ENCODE results near the gene PLCL2. TPM values are rescaled to one million over a fixed set of nuclear protein-coding genes. Genes with fewer than 3 reads are reported as not detected.
A peak's percentile ranks its signal among the peaks of the same experiment; 100 is the strongest.

Gene PLCL2
- total RNA-seq, 1 donor from 2014 or later, result 14.9 TPM

DNA sequence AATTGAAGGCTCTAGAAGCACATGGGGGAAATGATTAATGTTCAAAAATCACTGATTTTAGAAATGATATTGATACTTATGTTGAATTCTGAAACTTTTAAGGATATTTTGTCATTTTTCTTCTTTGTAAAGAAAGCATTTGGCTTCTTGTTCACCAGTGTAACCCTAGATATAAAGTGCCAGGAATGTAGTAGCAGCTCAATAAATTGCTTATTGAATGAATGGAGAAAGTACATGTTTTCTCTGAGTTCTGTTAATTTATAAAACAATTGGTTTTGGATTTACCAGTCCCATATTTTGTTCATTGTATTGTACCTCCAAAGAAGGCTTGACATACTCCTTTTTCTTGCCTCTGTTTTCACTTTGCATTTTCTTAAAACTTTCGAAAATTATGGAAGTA, 2.4 kb downstream of the PLCL2 start:
- peaks cover 11% of the 10 kb centered on the region for H3K36me3 Mint-ChIP-seq (ENCODE audit: low read depth)
- peaks cover 68% of the 10 kb centered on the region for H3K4me1 Mint-ChIP-seq (ENCODE audit: low read depth)
- H3K27me3 Mint-ChIP-seq (ENCODE audit: insufficient read depth), result peaks cover 4% of the 10 kb centered on the region

DNA sequence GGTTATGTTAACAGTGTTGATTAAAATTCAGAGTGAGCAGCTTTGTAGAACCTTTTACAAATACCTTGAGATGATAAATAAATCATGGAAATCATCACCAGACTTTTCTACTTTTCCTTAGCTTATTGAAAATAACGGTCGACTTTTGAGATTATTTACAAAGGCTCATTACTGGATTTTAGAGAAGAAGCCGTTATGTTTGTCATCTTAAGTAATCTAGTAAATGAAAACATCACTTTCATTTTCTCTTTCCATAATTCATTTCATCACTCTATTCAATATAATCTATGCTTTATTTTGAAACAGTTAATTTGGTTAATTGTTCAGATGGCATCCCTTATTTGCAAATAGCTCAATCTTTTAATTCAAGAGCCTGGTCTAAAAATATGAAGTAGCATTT, 3.6 kb downstream of the PLCL2 start:
- H3K27me3 Mint-ChIP-seq (ENCODE audit: insufficient read depth), result peaks cover 3% of the 10 kb centered on the region
- peaks cover 70% of the 10 kb centered on the region for H3K4me1 Mint-ChIP-seq (ENCODE audit: low read depth)
- H3K4me3 Mint-ChIP-seq, result peak overlapping the region; percentile 95
- peak overlapping the region; percentile 93 for H3K27ac Mint-ChIP-seq
- DNase-seq (ENCODE audit: low spot score), result no peak
- peaks cover 12% of the 10 kb centered on the region for H3K36me3 Mint-ChIP-seq (ENCODE audit: low read depth)
- intact Hi-C loops (cut with micrococcal nuclease), result loop anchor here (1.0 to 10.0 kb wide), 4 partner anchors 11 to 624 kb away; partner anchors contain the start of genes DPH3 and OXNAD1
- no peaks in the 10 kb centered on the region for H3K9me3 Mint-ChIP-seq

More for the DNA sequence above, 2.4 kb downstream of the PLCL2 start:
- H3K9me3 Mint-ChIP-seq, result no peaks in the 10 kb centered on the region
- peak overlapping the region; percentile 93 for H3K27ac Mint-ChIP-seq
- no peak for DNase-seq (ENCODE audit: low spot score)
- intact Hi-C loops (cut with micrococcal nuclease), result loop anchor here (5.0 to 10.0 kb wide), 2 partner anchors 600 to 622 kb away; partner anchors contain the start of genes DPH3 and OXNAD1
- H3K4me3 Mint-ChIP-seq, result peak overlapping the region; percentile 95

DNA sequence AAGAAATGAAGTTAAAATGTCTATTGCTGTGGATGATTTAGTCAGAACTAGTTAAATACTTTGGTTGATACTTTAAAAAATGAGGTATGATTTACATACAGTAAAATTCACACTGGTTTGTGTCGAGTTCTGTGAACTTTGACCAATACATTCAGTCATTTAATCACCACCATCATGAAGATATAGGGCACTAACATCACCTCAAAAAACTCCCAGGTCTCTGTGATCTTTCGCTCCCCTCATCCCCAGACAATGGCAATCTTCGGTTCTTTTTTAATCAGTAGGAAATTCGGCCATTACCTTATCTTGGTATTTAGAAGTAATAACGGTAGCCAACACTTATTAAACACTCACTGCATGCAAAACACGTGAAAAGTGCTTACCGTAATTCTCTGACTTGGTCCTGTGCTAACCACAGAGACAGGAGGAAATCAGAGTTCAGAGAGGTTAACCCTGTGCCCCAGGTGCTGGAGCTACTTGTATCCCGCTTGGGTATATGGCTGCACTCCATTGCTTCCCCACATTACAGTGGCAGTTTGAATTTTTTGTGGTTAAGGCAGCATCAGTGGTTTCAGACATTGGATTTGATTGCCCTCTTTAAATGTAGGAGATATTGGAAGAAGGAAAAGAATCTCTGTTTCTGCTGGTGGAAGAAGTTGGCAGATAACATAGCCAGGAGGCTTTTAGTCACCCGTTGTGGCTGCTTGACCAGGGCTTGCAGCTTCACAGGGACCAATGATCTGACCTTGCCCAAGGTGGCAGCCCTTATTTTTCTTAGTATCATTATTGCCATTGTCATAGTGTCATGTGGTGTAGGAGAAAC, 4.2 kb downstream of the PLCL2 start:
- H3K27me3 Mint-ChIP-seq (ENCODE audit: insufficient read depth), result peaks cover 3% of the 10 kb centered on the region
- intact Hi-C loops (cut with micrococcal nuclease), result loop anchor here (1.0 to 10.0 kb wide), 5 partner anchors 10 to 624 kb away; partner anchors contain the start of genes DPH3 and OXNAD1
- peak overlapping the region; percentile 93 for H3K27ac Mint-ChIP-seq
- no peaks in the 10 kb centered on the region for H3K9me3 Mint-ChIP-seq
- peaks cover 12% of the 10 kb centered on the region for H3K36me3 Mint-ChIP-seq (ENCODE audit: low read depth)
- peak overlapping the region; percentile 95 for H3K4me3 Mint-ChIP-seq
- DNase-seq (ENCODE audit: low spot score), result peak; percentile 32
- peaks cover 70% of the 10 kb centered on the region for H3K4me1 Mint-ChIP-seq (ENCODE audit: low read depth)

DNA sequence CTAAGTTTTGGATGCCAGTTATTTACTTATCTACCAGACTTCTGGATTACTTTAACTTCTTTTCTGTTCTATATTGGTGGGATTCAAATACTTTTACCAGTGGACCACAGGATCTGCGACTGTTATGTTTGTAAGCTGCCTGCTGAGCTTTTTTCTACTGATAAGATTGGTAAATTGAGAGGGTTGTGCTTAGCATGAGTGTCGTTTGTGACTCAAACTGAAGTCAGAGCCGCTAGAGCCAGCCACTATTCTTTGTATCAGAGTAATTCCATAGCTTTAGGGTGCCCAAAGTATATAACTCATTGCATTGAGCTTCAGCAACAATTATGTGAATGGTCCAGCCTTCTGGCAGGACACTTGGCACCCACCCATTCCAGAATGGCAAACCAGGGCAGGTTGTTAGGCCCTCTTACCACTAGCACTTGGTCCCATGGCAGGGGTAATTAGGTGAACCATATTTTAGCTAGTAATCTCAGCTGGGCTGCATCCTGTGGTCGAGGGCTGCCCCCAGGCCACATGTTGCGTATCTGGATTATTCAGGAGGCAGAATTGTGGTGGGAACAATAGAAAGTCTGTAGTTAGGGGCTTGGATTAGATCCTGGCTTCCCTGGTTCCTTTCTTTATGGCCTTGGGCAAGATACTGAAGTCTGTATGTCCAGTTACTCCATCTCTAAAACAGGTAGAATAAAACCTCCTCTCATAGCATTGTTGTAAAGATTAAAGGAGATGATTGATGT, 6.0 kb downstream of the PLCL2 start:
- no peaks in the 10 kb centered on the region for H3K9me3 Mint-ChIP-seq
- H3K27me3 Mint-ChIP-seq (ENCODE audit: insufficient read depth), result peaks cover 3% of the 10 kb centered on the region
- H3K4me3 Mint-ChIP-seq, result no peak overlapping the region
- peaks cover 72% of the 10 kb centered on the region for H3K4me1 Mint-ChIP-seq (ENCODE audit: low read depth)
- peaks cover 9% of the 10 kb centered on the region for H3K36me3 Mint-ChIP-seq (ENCODE audit: low read depth)
- H3K27ac Mint-ChIP-seq, result peak overlapping the region; percentile 6
- DNase-seq (ENCODE audit: low spot score), result no peak
- intact Hi-C loops (cut with micrococcal nuclease), result no loop called here

DNA sequence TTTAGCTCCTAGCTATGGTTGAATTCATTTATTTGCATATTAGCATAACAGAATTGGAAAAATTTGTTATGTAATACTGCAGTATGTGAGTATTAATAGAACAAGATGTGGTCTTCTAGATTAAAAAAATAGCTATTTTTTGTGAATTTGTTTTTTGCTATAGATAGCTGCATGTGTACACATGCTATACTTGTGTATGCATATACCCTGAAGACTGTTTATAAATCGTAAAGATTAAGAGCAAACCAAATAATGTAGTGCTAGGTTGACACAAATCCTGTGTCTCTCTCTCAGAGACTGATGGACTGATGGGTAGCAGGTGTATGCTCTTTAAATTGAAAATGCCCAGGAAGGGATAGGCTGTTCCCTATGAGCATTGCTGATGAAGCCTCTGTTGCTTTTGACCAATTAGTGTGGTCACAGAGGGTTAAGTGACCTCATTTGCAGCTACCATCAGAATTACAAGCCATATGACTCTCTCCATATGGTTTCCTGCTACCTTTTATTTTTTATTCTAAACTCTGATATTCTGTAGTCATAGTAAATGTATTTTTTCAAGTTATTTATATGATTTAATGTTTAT, 9.0 kb downstream of the PLCL2 start:
- no peak for DNase-seq (ENCODE audit: low spot score)
- H3K4me1 Mint-ChIP-seq (ENCODE audit: low read depth), result peaks cover 71% of the 10 kb centered on the region
- peaks cover 9% of the 10 kb centered on the region for H3K36me3 Mint-ChIP-seq (ENCODE audit: low read depth)
- peaks cover 3% of the 10 kb centered on the region for H3K27me3 Mint-ChIP-seq (ENCODE audit: insufficient read depth)
- H3K4me3 Mint-ChIP-seq, result no peak overlapping the region
- H3K9me3 Mint-ChIP-seq, result no peaks in the 10 kb centered on the region
- H3K27ac Mint-ChIP-seq, result no peak overlapping the region
- intact Hi-C loops (cut with micrococcal nuclease), result no loop called here

DNA sequence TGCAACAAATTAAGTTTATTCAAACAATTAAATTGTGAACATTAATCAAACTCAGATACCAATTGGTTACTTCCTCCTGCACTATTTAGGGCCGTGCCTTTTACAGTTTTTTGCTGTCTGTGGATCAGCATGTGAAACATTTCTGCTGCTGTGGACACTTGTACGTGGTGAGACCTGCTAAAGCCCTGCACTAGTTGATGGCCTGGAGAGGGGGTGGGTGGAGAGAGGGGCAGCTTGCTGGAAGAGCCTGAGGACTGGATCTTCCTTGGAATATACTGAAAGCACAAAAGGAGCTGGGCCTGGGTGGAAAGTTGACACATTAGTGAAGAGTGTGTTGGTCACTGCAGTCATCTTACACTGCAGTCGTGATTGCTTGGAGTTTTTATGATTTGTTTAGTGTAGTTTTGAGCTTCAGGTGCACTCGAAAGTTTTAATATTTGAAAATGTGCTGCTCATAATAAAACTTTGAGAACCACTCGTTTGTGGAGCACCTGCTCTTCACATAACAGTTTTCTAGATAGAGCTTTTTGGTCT, 11.4 kb downstream of the PLCL2 start:
- no peak for DNase-seq (ENCODE audit: low spot score)
- Mint-ChIP-seq H3K4me1 (ENCODE audit: low read depth) (peaks cover 71% of the 10 kb centered on the region), H3K27me3 (ENCODE audit: insufficient read depth) (peaks cover 3% of the 10 kb centered on the region), H3K36me3 (ENCODE audit: low read depth) (peaks cover 9% of the 10 kb centered on the region), H3K9me3 (no peaks in the 10 kb centered on the region), H3K4me3 (no peak overlapping the region), H3K27ac (no peak overlapping the region)
- intact Hi-C loops (cut with micrococcal nuclease), result no loop called here

DNA sequence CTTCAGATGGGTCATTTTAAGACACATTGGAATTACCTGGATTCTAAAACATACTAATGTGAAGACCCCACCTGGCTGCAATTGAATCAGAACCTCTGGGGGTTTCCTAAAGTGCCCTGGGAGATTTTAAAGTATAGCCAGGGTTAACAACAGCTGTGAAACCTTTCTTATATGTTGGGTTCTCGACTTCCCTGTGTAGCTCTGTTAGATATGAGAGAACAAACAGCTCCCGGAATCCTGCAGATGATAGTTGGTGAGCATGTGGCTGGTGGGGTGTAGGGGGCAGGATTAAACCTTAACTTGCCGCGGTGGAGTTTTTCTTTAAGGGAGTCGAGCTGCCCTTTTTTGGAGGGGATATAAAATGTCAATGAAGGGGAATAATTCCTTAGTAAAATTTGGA, 12.1 kb downstream of the PLCL2 start:
- Mint-ChIP-seq H3K27ac (no peak overlapping the region), H3K4me3 (no peak overlapping the region), H3K4me1 (ENCODE audit: low read depth) (peaks cover 71% of the 10 kb centered on the region), H3K9me3 (no peaks in the 10 kb centered on the region), H3K36me3 (ENCODE audit: low read depth) (peaks cover 6% of the 10 kb centered on the region), H3K27me3 (ENCODE audit: insufficient read depth) (peaks cover under 1% of the 10 kb centered on the region)
- no peak for DNase-seq (ENCODE audit: low spot score)
- intact Hi-C loops (cut with micrococcal nuclease), result no loop called here

DNA sequence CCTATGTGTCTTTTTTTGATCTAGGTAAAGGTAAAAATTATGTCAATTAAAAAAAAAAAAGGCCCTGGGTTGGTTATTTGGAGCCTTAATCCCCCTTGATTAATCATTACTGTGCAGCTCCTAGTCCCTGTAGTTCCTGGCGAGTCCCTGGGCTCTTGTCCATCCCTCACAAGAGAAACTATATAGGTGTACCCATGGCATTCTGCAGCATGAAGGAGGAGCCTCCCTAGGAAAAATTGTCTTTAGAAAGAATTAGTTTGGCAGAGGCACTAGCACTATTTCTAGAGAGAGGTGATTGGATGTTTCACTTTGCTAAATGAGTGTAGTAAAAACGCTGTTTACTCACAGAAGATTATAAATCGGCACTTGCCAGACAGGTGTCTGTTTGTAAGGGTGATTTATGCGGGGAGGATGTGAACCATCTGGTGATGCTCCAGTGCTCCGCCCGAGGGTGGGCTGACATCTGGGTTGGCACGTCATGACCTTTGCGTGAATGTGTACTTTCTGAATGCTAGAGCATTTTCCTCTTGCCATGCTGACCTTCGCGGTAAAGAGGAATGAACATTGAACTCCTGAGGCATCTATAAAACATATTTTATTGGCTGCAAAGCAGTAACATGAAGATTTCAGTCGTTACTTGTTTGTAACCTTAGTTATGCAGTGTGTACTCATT, 12.6 kb downstream of the PLCL2 start:
- Mint-ChIP-seq H3K9me3 (no peaks in the 10 kb centered on the region), H3K36me3 (ENCODE audit: low read depth) (peaks cover 5% of the 10 kb centered on the region), H3K4me1 (ENCODE audit: low read depth) (peaks cover 71% of the 10 kb centered on the region), H3K27ac (peak overlapping the region; percentile 9), H3K4me3 (peak overlapping the region; percentile 11), H3K27me3 (ENCODE audit: insufficient read depth) (no peaks in the 10 kb centered on the region)
- intact Hi-C loops (cut with micrococcal nuclease), result no loop called here
- DNase-seq (ENCODE audit: low spot score), result no peak

DNA sequence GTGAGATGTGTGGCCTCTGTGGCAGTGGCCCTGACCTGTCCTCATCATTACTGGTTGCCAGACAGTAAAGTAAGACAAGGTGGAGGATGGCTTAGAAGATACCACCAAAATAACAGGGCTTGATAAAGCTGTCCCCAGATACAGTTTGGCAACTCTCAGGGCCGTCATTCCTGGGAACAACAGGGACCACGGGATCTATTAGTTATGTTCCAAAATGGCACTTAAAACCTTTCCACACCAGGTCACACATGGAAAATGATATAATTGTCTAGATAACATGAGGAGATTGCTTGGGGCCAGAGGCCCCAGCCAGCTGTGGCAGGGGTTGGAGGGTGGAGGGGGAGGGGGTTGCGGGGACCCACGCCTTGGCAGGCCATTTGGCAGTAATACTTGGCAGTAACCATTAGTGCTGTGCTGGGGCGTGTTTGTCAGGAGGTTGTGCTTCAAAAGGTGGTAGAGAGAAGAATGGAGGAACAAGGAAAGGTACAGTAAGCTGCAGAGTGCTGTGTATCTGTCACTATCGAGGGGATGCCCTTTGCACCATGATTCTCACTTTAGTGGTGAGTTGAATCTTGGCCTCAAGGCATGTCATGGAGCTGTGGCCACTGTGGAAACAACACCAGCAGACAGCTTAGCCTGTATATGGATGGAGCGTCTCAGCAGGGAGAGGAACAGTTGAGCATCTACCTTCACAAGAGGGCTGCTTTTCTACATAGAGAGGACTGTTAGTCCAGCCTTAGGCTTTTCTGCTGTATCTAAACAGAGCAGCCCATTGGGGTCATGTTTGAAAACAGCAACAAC, 14.0 kb downstream of the PLCL2 start:
- H3K27ac Mint-ChIP-seq, result no peak overlapping the region
- intact Hi-C loops (cut with micrococcal nuclease), result loop anchor here (1.0 kb wide), 1 partner anchor 10 kb away; no protein-coding TSS in a partner anchor
- DNase-seq (ENCODE audit: low spot score), result no peak
- peaks cover 6% of the 10 kb centered on the region for H3K36me3 Mint-ChIP-seq (ENCODE audit: low read depth)
- peak overlapping the region; percentile 31 for H3K4me3 Mint-ChIP-seq
- H3K27me3 Mint-ChIP-seq (ENCODE audit: insufficient read depth), result no peaks in the 10 kb centered on the region
- peaks cover 83% of the 10 kb centered on the region for H3K4me1 Mint-ChIP-seq (ENCODE audit: low read depth)
- H3K9me3 Mint-ChIP-seq, result no peaks in the 10 kb centered on the region

DNA sequence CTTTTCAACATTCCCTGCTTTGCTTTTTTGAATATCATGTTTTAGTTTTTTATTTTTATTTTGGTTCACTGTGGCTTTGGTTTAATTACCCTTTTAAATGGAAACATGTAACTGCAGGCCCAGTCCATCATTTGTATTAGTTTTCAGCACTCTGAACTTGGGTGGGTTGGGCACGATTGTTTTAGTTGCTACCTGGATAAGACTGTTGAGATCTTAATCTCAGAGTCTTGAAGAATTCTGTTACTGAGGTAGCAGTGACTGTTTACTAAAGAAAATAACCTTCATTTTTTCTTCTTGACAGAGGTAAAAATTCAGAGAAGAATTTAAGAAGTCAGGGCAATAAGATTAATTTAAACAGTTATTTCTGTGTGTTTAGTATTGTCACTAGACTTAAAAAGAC, 15.2 kb downstream of the PLCL2 start:
- Mint-ChIP-seq H3K27me3 (ENCODE audit: insufficient read depth) (no peaks in the 10 kb centered on the region), H3K4me3 (no peak overlapping the region), H3K9me3 (no peaks in the 10 kb centered on the region), H3K36me3 (ENCODE audit: low read depth) (peaks cover 11% of the 10 kb centered on the region), H3K4me1 (ENCODE audit: low read depth) (peaks cover 94% of the 10 kb centered on the region), H3K27ac (no peak overlapping the region)
- DNase-seq (ENCODE audit: low spot score), result no peak
- intact Hi-C loops (cut with micrococcal nuclease), result loop anchor here (1.0 to 5.0 kb wide), 2 partner anchors 12 to 252 kb away; no protein-coding TSS in a partner anchor

DNA sequence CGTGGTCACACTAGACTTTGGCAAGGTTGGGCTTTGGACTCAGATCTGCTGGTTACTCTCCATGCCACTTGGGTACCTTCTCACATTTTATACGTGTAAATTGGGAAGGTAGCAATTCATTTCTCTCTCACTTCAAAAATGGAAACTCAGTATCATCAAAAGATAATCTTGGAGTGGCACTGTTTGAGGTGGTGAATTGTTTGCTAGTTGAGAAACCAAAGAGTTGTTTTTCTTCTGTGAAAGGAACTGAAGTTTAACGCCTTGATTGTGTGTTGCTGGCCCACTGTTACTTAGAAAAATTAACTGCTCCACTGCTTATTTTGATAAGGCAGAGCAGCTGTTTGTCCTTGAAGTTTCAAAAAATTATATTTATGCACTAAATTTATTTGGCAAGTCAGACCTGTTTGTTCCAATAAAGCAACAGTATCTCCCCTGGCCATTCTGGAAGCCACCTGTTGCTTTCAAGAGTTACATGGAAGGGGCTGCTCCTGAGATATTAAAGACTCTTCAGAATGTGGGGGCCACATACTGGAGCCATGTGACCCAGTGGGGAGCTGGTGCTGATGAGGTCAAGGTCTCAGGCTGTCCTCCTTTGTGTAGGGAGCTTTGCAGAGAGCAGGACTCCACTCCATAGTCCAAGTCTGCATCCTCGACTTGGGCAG, 16.2 kb downstream of the PLCL2 start:
- Mint-ChIP-seq H3K27ac (no peak overlapping the region), H3K9me3 (no peaks in the 10 kb centered on the region), H3K4me3 (peak overlapping the region; percentile 43), H3K36me3 (ENCODE audit: low read depth) (peaks cover 11% of the 10 kb centered on the region), H3K27me3 (ENCODE audit: insufficient read depth) (no peaks in the 10 kb centered on the region), H3K4me1 (ENCODE audit: low read depth) (peaks cover 96% of the 10 kb centered on the region)
- intact Hi-C loops (cut with micrococcal nuclease), result loop anchor here (5.0 kb wide), 1 partner anchor 251 kb away; no protein-coding TSS in a partner anchor
- DNase-seq (ENCODE audit: low spot score), result no peak

Data from activated T-helper 1 cell treated with anti-CD3 and anti-CD28 coated beads, Interleukin-12 subunit alpha, Interleukin-12 subunit beta, Interleukin-2, Interleukin-4 antibody, amounts not matched to agents 30 ng/mL and 10 ng/mL and 1 ng/mL, durations not matched to agents 14 hours and 24 hours and 36 hours (primary cell).